Ectodermal cell (in vitro differentiated cells): ENCODE results near the gene THSD4.

ENCODE experiments used
- H3K27ac ChIP-seq: 2 replicates; pipeline ENCODE4 v1.7.0; 2013; ENCODE audit warnings: mild to moderate bottlenecking, low read depth, low read length; ENCODE audit not compliant: insufficient read depth, poor library complexity, severe bottlenecking
- H3K27me3 ChIP-seq: 2 replicates; pipeline ENCODE4 v1.7.0; 2013; ENCODE audit warnings: mild to moderate bottlenecking, low read length; ENCODE audit not compliant: insufficient read depth, control insufficient read depth, poor library complexity, severe bottlenecking
- H3K36me3 ChIP-seq: one replicate; pipeline ENCODE4 v1.7.0; 2013; ENCODE audit warnings: low read length; ENCODE audit not compliant: control insufficient read depth, insufficient read depth
- H3K4me1 ChIP-seq: one replicate; pipeline ENCODE4 v1.7.0; 2013; ENCODE audit warnings: low read length; ENCODE audit not compliant: control insufficient read depth, insufficient read depth
- H3K4me3 ChIP-seq: 2 replicates; pipeline ENCODE4 v1.7.0; 2013; ENCODE audit warnings: low read depth, low read length, control low read depth; ENCODE audit not compliant: insufficient read depth
- H3K9me3 ChIP-seq: 2 replicates; pipeline ENCODE4 v1.7.0; 2013; ENCODE audit warnings: mild to moderate bottlenecking, low read length, moderate library complexity; ENCODE audit not compliant: control insufficient read depth
- WGBS, 2 experiments: methylation state at CpG; one replicate each; pipeline ENCODE4 v1.1.7; 2013; ENCODE audit warnings: missing lambda C conversion rate in 2 of 2; 5-methylcytosine and 5-hydroxymethylcytosine counted together

THSD4 gene

GRCh38 chr15:71350622-71351378, 235.5 kb downstream of the THSD4 start:
- Histone ChIP-seq H3K4me1 (no peaks in the 10 kb centered on the region), H3K27me3 (no peaks in the 10 kb centered on the region), H3K9me3 (no peaks in the 10 kb centered on the region), H3K4me3 (no peak overlapping the region), H3K27ac (no peak overlapping the region), H3K36me3 (no peaks in the 10 kb centered on the region)
- 88 to 91% methylated on average over 7 of the region's 7 CpGs for WGBS, 2 experiments

GRCh38 chr15:71352125-71352524, 236.9 kb downstream of the THSD4 start:
- WGBS, 2 experiments: 96 to 97% methylated on average over 5 of the region's 5 CpGs
- Histone ChIP-seq H3K9me3 (no peaks in the 10 kb centered on the region), H3K27me3 (no peaks in the 10 kb centered on the region), H3K4me3 (no peak overlapping the region), H3K27ac (no peak overlapping the region), H3K4me1 (peaks cover 3% of the 10 kb centered on the region), H3K36me3 (no peaks in the 10 kb centered on the region)

GRCh38 chr15:71352765-71353164, 237.5 kb downstream of the THSD4 start:
- H3K27me3 ChIP-seq: no peaks in the 10 kb centered on the region
- no peak overlapping the region for H3K4me3 ChIP-seq
- 92 to 94% methylated on average over 5 of the region's 6 CpGs for WGBS, 2 experiments
- no peak overlapping the region for H3K27ac ChIP-seq
- H3K9me3 ChIP-seq: no peaks in the 10 kb centered on the region
- H3K4me1 ChIP-seq: peaks cover 5% of the 10 kb centered on the region
- no peaks in the 10 kb centered on the region for H3K36me3 ChIP-seq

GRCh38 chr15:71353171-71353570, 237.9 kb downstream of the THSD4 start:
- no peak overlapping the region for H3K27ac ChIP-seq
- H3K4me1 ChIP-seq: peaks cover 9% of the 10 kb centered on the region
- H3K4me3 ChIP-seq: no peak overlapping the region
- 89 to 100% methylated on average over 2 of the region's 2 CpGs for WGBS, 2 experiments
- H3K9me3 ChIP-seq: no peaks in the 10 kb centered on the region
- no peaks in the 10 kb centered on the region for H3K36me3 ChIP-seq
- no peaks in the 10 kb centered on the region for H3K27me3 ChIP-seq

GRCh38 chr15:71355268-71355667, 240.0 kb downstream of the THSD4 start:
- Histone ChIP-seq H3K36me3 (no peaks in the 10 kb centered on the region), H3K4me3 (no peak overlapping the region), H3K9me3 (no peaks in the 10 kb centered on the region), H3K27me3 (no peaks in the 10 kb centered on the region), H3K27ac (no peak overlapping the region), H3K4me1 (peaks cover 10% of the 10 kb centered on the region)
- 89 to 93% methylated on average over 3 of the region's 3 CpGs for whole genome bisulfite sequencing, 2 experiments

GRCh38 chr15:71357321-71357732, 242.1 kb downstream of the THSD4 start:
- Histone ChIP-seq H3K4me3 (no peak overlapping the region), H3K27me3 (no peaks in the 10 kb centered on the region)

GRCh38 chr15:71357967-71358366, 242.7 kb downstream of the THSD4 start:
- WGBS, 2 experiments: 84 to 93% methylated on average over 4 of the region's 4 CpGs
- Histone ChIP-seq H3K4me1 (peaks cover 10% of the 10 kb centered on the region), H3K36me3 (no peaks in the 10 kb centered on the region), H3K27ac (no peak overlapping the region), H3K4me3 (no peak overlapping the region), H3K27me3 (no peaks in the 10 kb centered on the region), H3K9me3 (no peaks in the 10 kb centered on the region)

More at GRCh38 chr15:71357321-71357732, 242.1 kb downstream of the THSD4 start:
- Histone ChIP-seq H3K36me3 (no peaks in the 10 kb centered on the region), H3K9me3 (no peaks in the 10 kb centered on the region), H3K27ac (no peak overlapping the region), H3K4me1 (peaks cover 10% of the 10 kb centered on the region)
- 78 to 79% methylated on average over 9 of the region's 9 CpGs for WGBS, 2 experiments

GRCh38 chr15:71359246-71359645, 244.0 kb downstream of the THSD4 start:
- no peaks in the 10 kb centered on the region for H3K9me3 ChIP-seq
- WGBS, 2 experiments: 94 to 97% methylated on average over 7 of the region's 7 CpGs
- no peak overlapping the region for H3K27ac ChIP-seq
- H3K4me3 ChIP-seq: no peak overlapping the region
- H3K4me1 ChIP-seq: peaks cover 10% of the 10 kb centered on the region
- no peaks in the 10 kb centered on the region for H3K27me3 ChIP-seq
- H3K36me3 ChIP-seq: no peaks in the 10 kb centered on the region

- Histone ChIP-seq H3K4me1 (peaks cover 5% of the 10 kb centered on the region), H3K36me3 (no peaks in the 10 kb centered on the region), H3K4me3 (no peak overlapping the region), H3K27me3 (no peaks in the 10 kb centered on the region), H3K9me3 (no peaks in the 10 kb centered on the region), H3K27ac (no peak overlapping the region)
- 90 to 96% methylated on average over 7 of the region's 8 CpGs for WGBS, 2 experiments
Measured at GRCh38 chr15:71362556-71362955, 247.3 kb downstream of the THSD4 start.

- Histone ChIP-seq H3K4me1 (no peaks in the 10 kb centered on the region), H3K36me3 (no peaks in the 10 kb centered on the region), H3K9me3 (no peaks in the 10 kb centered on the region), H3K4me3 (no peak overlapping the region), H3K27me3 (no peaks in the 10 kb centered on the region), H3K27ac (no peak overlapping the region)
- WGBS, 2 experiments: 61 to 65% methylated on average over 9 to 11 of the region's 11 CpGs
Measured at GRCh38 chr15:71362987-71363968, 248.0 kb downstream of the THSD4 start.
